ENCODE results near the gene ZBED2. TPM values are rescaled to one million over a fixed set of nuclear protein-coding genes. Genes with fewer than 3 reads are reported as not detected.

ZBED2 gene
- total and polyA plus RNA-seq, 2 of the 8 experiments (the other 6 are each of a cell fraction or from before 2014, with no cell fraction given) = not detected

DNA sequence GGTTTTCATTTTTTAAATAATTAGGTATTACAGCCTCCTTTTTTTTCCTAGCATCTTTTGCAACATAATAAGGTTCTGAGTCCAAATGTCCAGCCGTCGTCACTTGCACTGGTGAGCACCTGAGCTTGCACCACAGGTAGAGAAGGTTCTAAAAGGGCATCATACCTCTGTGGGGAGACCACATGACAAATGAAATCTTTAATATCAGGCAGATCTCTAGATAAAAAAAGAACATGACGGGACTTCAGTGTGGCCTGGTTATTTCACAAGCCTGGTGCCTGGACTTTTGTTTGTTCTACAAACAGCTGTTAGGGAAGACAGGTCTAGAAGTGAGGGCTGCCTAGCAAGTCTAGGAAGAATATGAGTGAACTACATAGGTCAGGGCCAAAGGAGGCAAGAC is 3.6 kb downstream of the ZBED2 start:
- CTCF ChIA-PET (ENCODE audit: partially characterized antibody) = interaction anchor here (1.0 to 1.2 kb wide), 2 partner anchors 122 to 421 kb away, joined by 3 read pairs; no protein-coding TSS in a partner anchor
- TF ChIP-seq POLR2AphosphoS5 (IDR thresholded peaks at IDR 0.05; ENCODE audit: low read depth, low read length) = no peak

More for the DNA sequence above, 3.6 kb downstream of the ZBED2 start:
- Histone ChIP-seq H3K14ac (ENCODE audit: insufficient read length) (no peak overlapping the region), H2BK5ac (ENCODE audit: low read depth, low read length) (no peak overlapping the region), H3K56ac (replicated peaks; ENCODE audit: insufficient read length, low read depth, low read length) (no peak overlapping the region), H3K23ac (ENCODE audit: insufficient read length) (no peak overlapping the region), H4K91ac (replicated peaks; ENCODE audit: insufficient read length, low read length) (no peak overlapping the region), H3K27ac (ENCODE audit: low read depth, low read length) (no peak overlapping the region), H2BK15ac (ENCODE audit: low read length) (no peak overlapping the region), H4K20me1 (replicated peaks in 1 of 2; ENCODE audit: control insufficient read depth in 1 of 2, insufficient read depth in 2 of 2, low read length in 2 of 2) (no peaks in the 10 kb centered on the region), H2BK120ac (replicated peaks; ENCODE audit: low read depth, low read length) (no peak overlapping the region), H2BK12ac (ENCODE audit: low read depth, low read length) (no peak overlapping the region), H3K23me2 (ENCODE audit: low read depth, low read length) (no peaks in the 10 kb centered on the region), H4K5ac (ENCODE audit: insufficient read length, low read depth, low read length) (no peak overlapping the region), H3K4me2 (ENCODE audit: insufficient read depth in 1 of 2, low read depth in 2 of 2, low read length in 2 of 2) (no peak overlapping the region), H2BK20ac (ENCODE audit: low read length) (no peak overlapping the region), H3K9ac (replicated peaks in 1 of 4; ENCODE audit: extremely low read depth in 1 of 4, low read depth in 3 of 4, low read length in 3 of 4) (no peak overlapping the region), H3K4me1 (replicated peaks in 1 of 4; ENCODE audit: control insufficient read depth in 3 of 4, insufficient read depth in 4 of 4, low read length in 3 of 4) (no peaks in the 10 kb centered on the region), H3K36me3 (ENCODE audit: control insufficient read depth in 2 of 4, insufficient read depth in 4 of 4, low read length in 3 of 4) (no peaks in the 10 kb centered on the region), H2AFZ (ENCODE audit: low read length) (no peak overlapping the region), H2AK5ac (ENCODE audit: low read depth, low read length) (no peak overlapping the region), H3K18ac (ENCODE audit: extremely low read depth, low read length) (no peak overlapping the region), H3K79me1 (ENCODE audit: low read depth, low read length) (no peaks in the 10 kb centered on the region), H4K8ac (ENCODE audit: extremely low read depth, insufficient read depth, low read length) (no peak overlapping the region), H3K4ac (replicated peaks; ENCODE audit: insufficient read length, low read depth, low read length) (no peak overlapping the region), H3K79me2 (ENCODE audit: control insufficient read depth in 1 of 2, insufficient read depth in 2 of 2, low read length in 2 of 2) (no peaks in the 10 kb centered on the region), H3K9me3 (ENCODE audit: insufficient read depth in 2 of 2, low read depth in 1 of 2, low read length in 1 of 2) (no peaks in the 10 kb centered on the region), H3K4me3 (ENCODE audit: extremely low read depth in 1 of 4, insufficient read depth in 2 of 4, low read depth in 3 of 4, low read length in 4 of 4) (no peak overlapping the region), H3K27me3 (replicated peaks in 1 of 4; ENCODE audit: control insufficient read depth in 3 of 4, extremely low read depth in 1 of 4, insufficient read depth in 3 of 4, low read length in 3 of 4) (no peaks in the 10 kb centered on the region)
- WGBS, 2 experiments (ENCODE audit: extremely low coverage in 1 of 2, insufficient coverage in 1 of 2, insufficient read length in 1 of 2, insufficient replicate concordance in 2 of 2, low coverage in 1 of 2, low lambda C conversion rate in 2 of 2, missing lambda C conversion rate in 1 of 2) = 93% methylated on average over 3 of the region's 3 CpGs; no CpG with 5 or more reads in 1 of the 2 experiments
- POLR2A ChIA-PET (ENCODE audit: partially characterized antibody) = no interaction called here
- DNase-seq (ENCODE audit: low read depth in 1 of 2, low spot score in 2 of 2) (no peak), FAIRE-seq (no peak)

Measured in H1 (cell line).